ENCODE measurements around the gene SLC9C1.

- TF ChIP-seq EZH2 (IDR thresholded peaks at IDR 0.05; ENCODE audit: borderline replicate concordance) = no peak
- TF ChIP-seq CTCF (IDR thresholded peaks at IDR 0.05; ENCODE audit: poor library complexity) = no peak
- no peak for TF ChIP-seq EZH2phosphoT487 (IDR thresholded peaks at IDR 0.05; ENCODE audit: low read depth, severe bottlenecking, unreplicated experiment)
Observed at GRCh38 chr3:112331851-112332250, 37.8 kb upstream of the SLC9C1 start.
